RWPE1 (cell line): Measurements from ENCODE around the gene CISD3.
"Not testable (repeated sequence)": the region's sequence is repeated elsewhere in the genome, so short reads cannot be mapped to it uniquely, and the experiment has no call there.

Experiments used
- CTCF ChIA-PET: fragments of 350-600 bp; sonication (Branson Sonifier 250); formaldehyde crosslinking; extraction: SDS; loops from one replicate; lab custom pipeline; 2021; lab: Yijun Ruan, JAX
- POLR2A ChIA-PET: fragments of 400-600 bp; formaldehyde crosslinking; extraction: SDS; loops from one replicate; lab custom pipeline; 2020; ENCODE audit warnings: antibody characterized with exemption; ENCODE audit not compliant: low non-redundant PET; lab: Yijun Ruan, JAX
- DNase-seq: peaks from one replicate; pipeline ENCODE4 v3.0.0; 2012; ENCODE audit warnings: low spot score
- H3K27ac ChIP-seq: fragments of 450-650 bp; 2 replicates; pipeline ENCODE4 v1.5.1; 2017
- CTCF ChIP-seq: fragments of 450-650 bp; conservative IDR thresholded peaks from 2 replicates; pipeline ENCODE4 v1.5.1; 2017; ENCODE audit warnings: low read depth, mild to moderate bottlenecking

The CISD3 gene

DNA sequence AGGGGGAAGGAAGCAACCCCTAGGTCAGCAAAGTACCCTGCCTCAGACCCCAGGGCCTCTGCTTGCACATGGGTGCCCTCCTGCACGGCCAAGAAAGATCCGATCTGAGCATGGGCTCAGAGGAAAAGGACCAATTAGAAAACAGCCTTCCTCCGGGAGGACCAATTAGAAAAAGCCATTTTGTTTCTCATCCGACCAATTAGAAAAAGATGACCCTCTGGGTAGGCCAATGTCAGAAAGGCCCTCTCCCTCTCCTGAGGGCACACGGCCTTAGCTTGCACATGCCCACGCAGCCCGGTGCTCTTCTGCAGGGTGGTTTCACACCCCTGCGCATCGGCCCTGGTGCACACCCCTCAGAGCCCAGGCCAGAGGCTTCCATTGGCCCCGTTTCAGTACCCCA is 5.1 kb upstream of the CISD3 start:
- POLR2A ChIA-PET, result no interaction called here
- CTCF ChIA-PET, result interaction anchor here (0.9 kb wide), 1 partner anchor 10 kb away, joined by 3 read pairs; no protein-coding TSS in a partner anchor
- DNase-seq, result no peak
- peak overlapping the region; percentile 41 for H3K27ac ChIP-seq
- TF ChIP-seq CTCF, result no peak

- POLR2A ChIA-PET, DNase-seq, H3K27ac ChIP-seq: not testable (repeated sequence)
- CTCF ChIA-PET, result interaction anchor here (0.9 kb wide), 1 partner anchor 9 kb away, joined by 3 read pairs; no protein-coding TSS in a partner anchor
These were observed 4.0 kb upstream of the CISD3 start for GRCh38 chr17:38726145-38726544.

GRCh38 chr17:38727736-38728135 is 2.4 kb upstream of the CISD3 start:
- TF ChIP-seq CTCF, result no peak
- peak overlapping the region; percentile 89 for H3K27ac ChIP-seq
- ChIA-PET POLR2A (interaction anchor here (0.6 kb wide), 1 partner anchor 45 kb away, joined by 6 read pairs; no protein-coding TSS in a partner anchor), CTCF (interaction anchor here (0.6 kb wide), 1 partner anchor 1677 kb away, joined by 3 read pairs; no protein-coding TSS in a partner anchor)
- no peak for DNase-seq

DNA sequence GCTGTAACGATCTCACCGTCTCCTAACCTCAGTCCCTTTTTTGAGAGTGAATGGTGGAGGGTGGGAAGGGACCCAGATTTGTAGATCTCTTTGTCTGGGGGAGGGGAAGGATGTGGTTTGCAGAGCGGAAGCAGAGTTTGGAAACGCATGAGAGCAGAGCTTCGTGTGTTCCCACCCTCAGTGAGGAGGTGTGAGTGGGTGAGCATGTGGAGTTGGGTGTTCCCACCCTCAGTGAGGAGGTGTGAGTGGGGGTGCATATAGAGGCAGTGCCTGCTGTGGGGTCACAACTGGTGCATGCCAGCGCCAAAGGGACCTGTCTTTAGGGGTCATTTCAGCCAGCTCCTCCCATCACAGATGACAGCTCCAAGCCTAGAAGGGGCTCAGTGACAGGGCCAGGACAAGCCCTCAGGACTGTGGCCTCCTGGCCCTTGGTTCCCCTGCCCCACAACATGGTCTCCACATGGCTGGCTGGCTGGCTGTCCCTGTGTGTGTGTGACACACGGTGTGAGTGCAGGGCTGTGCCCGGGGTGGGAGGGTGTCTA is 1.8 kb upstream of the CISD3 start:
- ChIA-PET CTCF (interaction anchor here (0.5 to 0.6 kb wide), 3 partner anchors 88 to 1677 kb away, joined by 3 to 4 read pairs (median 3); no protein-coding TSS in a partner anchor), POLR2A (interaction anchor here (0.6 kb wide), 1 partner anchor 45 kb away, joined by 6 read pairs; no protein-coding TSS in a partner anchor)
- no peak for TF ChIP-seq CTCF
- H3K27ac ChIP-seq, result peak overlapping the region; percentile 89
- DNase-seq, result no peak

- ChIA-PET CTCF (interaction anchor here (0.7 kb wide), 2 partner anchors 51 to 164 kb away, joined by 3 to 4 read pairs; no protein-coding TSS in a partner anchor), POLR2A (no interaction called here)
- H3K27ac ChIP-seq, result peak overlapping the region; percentile 89
- DNase-seq, result no peak
- TF ChIP-seq CTCF, result no peak
These were observed 714 bp upstream of the CISD3 start for GRCh38 chr17:38729368-38729885.

DNA sequence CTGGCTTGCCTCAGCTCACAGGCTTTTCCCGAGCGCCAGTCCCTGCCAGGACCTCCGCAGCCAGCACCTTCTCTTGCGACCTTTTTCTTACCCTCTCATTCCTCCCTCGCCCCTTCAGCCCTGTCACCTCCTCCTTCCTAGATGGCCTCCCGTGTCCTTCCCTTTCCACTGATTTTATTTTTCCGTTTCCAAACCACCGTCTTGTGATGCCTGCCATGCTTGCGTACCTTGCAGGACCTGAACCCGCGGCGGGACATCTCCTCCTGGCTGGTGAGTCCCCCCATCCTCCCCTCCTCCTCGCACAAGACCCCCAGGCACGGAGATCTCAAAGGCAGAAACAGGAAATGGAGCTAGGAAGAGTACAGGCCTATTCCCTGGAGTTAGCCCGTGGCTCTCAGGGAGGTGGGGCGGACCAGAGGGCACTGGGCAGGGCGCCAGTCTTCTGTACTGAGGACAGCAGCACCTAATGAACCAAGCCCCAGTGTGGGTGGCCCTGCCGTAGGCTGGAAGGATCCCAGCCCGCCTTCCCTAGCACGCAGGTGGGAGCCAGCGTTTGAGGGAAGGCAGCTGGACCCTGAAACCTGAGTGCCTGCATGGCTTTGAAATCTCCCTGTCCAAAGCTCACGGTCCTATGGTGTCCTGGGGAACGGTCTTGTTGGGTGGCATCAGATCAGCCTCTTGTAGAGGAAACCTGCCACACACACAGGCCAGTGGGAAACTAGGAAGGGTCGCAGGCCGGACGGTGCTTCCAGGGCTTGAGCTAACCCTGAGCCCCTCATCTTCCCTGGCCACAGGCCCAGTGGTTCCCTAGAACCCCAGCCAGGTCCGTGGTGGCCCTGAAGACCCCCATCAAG is 612 bp downstream of the CISD3 start:
- POLR2A ChIA-PET, result interaction anchor here (0.7 kb wide), 1 partner anchor 54 kb away, joined by 4 read pairs; no protein-coding TSS in a partner anchor
- no peak for DNase-seq
- CTCF ChIA-PET, result interaction anchor here (0.6 to 1.4 kb wide), 5 partner anchors 13 to 56 kb away, joined by 3 to 5 read pairs (median 4); no protein-coding TSS in a partner anchor
- H3K27ac ChIP-seq, result peak overlapping the region; percentile 89
- no peak for TF ChIP-seq CTCF
